H1 (cell line): ENCODE measurements around the gene PLPP4. TPM values are rescaled to one million over a fixed set of nuclear protein-coding genes. Genes with fewer than 3 reads are reported as not detected.

ENCODE experiments used
- CTCF ChIA-PET: fragments of 300-600 bp; sonication (Branson Sonifier 250); formaldehyde crosslinking; loops from one replicate; lab custom pipeline; 2021; ENCODE audit not compliant: partially characterized antibody; lab: Charles Lee
- POLR2A ChIA-PET: fragments of 300-600 bp; sonication (Branson Sonifier 250); formaldehyde crosslinking; loops from one replicate; lab custom pipeline; 2021; ENCODE audit warnings: inconsistent platforms; ENCODE audit not compliant: partially characterized antibody; lab: Charles Lee
- DNase-seq, 2 experiments: peaks; one replicate each; pipeline versions ENCODE4 v3.0.0 to v3.0.0-alpha.2; 2010 to 2022; ENCODE audit warnings: low spot score in 2 of 2, low read depth in 1 of 2, mixed read lengths in 1 of 2
- FAIRE-seq: peaks from 2 replicates; lab custom pipeline; 2011; peaks lifted over from hg19 to GRCh38; lab: Jason Lieb, UNC
- H2AFZ ChIP-seq: 2 replicates; pipeline ENCODE4 v1.8.1; 2012; ENCODE audit warnings: low read length, inconsistent platforms
- H2AK5ac ChIP-seq: 2 replicates; pipeline ENCODE4 v1.6.1; 2013; ENCODE audit warnings: low read depth, low read length
- H2BK120ac ChIP-seq: replicated peaks from 2 replicates; pipeline ENCODE3; 2013; ENCODE audit warnings: low read depth, low read length, inconsistent platforms
- H2BK12ac ChIP-seq: 2 replicates; pipeline ENCODE4 v1.6.1; 2013; ENCODE audit warnings: low read depth, low read length
- H2BK15ac ChIP-seq: 2 replicates; pipeline ENCODE4 v1.6.1; 2013; ENCODE audit warnings: low read length
- H2BK20ac ChIP-seq: 2 replicates; pipeline ENCODE4 v1.6.1; 2013; ENCODE audit warnings: low read length
- H2BK5ac ChIP-seq: 2 replicates; pipeline ENCODE4 v1.6.1; 2013; ENCODE audit warnings: low read depth, low read length
- H3K14ac ChIP-seq: 2 replicates; pipeline ENCODE4 v1.6.1; 2013; ENCODE audit warnings: inconsistent platforms; ENCODE audit not compliant: insufficient read length
- H3K18ac ChIP-seq: 2 replicates; pipeline ENCODE4 v1.6.1; 2013; ENCODE audit warnings: low read length; ENCODE audit errors: extremely low read depth
- H3K23ac ChIP-seq: 2 replicates; pipeline ENCODE4 v1.6.1; 2013; ENCODE audit warnings: inconsistent platforms; ENCODE audit not compliant: insufficient read length
- H3K23me2 ChIP-seq: 2 replicates; pipeline ENCODE4 v1.6.1; 2013; ENCODE audit warnings: low read depth, low read length
- H3K27ac ChIP-seq: 2 replicates; pipeline ENCODE4 v1.6.1; 2011; ENCODE audit warnings: low read depth, low read length, inconsistent platforms
- H3K27me3 ChIP-seq, 4 experiments: replicated peaks in 1 of 4; 1 replicate in 1 of 4; 2 replicates in 3 of 4; pipeline versions ENCODE4 v1.6.1 to v1.8.1; 2011 to 2013; ENCODE audit warnings: low read length in 3 of 4, mild to moderate bottlenecking in 3 of 4, inconsistent platforms in 2 of 4, mixed read lengths in 2 of 4, moderate library complexity in 1 of 4; ENCODE audit not compliant: control insufficient read depth in 3 of 4, insufficient read depth in 3 of 4; ENCODE audit errors: extremely low read depth in 1 of 4
- H3K36me3 ChIP-seq, 4 experiments: 2 replicates each; pipeline versions ENCODE4 v1.6.1 to v1.8.1; 2011 to 2013; ENCODE audit warnings: mild to moderate bottlenecking in 4 of 4, low read length in 3 of 4, moderate library complexity in 2 of 4, control low read depth in 1 of 4, inconsistent platforms in 1 of 4; ENCODE audit not compliant: insufficient read depth in 4 of 4, control insufficient read depth in 2 of 4
- H3K4ac ChIP-seq: replicated peaks from 2 replicates; pipeline ENCODE3; 2013; ENCODE audit warnings: low read length, low read depth, mixed read lengths, inconsistent platforms; ENCODE audit not compliant: insufficient read length
- H3K4me1 ChIP-seq, 4 experiments: replicated peaks in 1 of 4; 1 replicate in 1 of 4; 2 replicates in 3 of 4; pipeline versions ENCODE4 v1.6.1 to v1.8.1; 2011 to 2013; ENCODE audit warnings: low read length in 3 of 4, inconsistent platforms in 2 of 4, mixed read lengths in 1 of 4; ENCODE audit not compliant: insufficient read depth in 4 of 4, control insufficient read depth in 3 of 4
- H3K4me2 ChIP-seq, 2 experiments: 2 replicates each; pipeline versions ENCODE4 v1.6.1 to v1.8.1; 2011 to 2013; ENCODE audit warnings: low read depth in 2 of 2, low read length in 2 of 2, control low read depth in 1 of 2, inconsistent platforms in 1 of 2, mild to moderate bottlenecking in 1 of 2; ENCODE audit not compliant: insufficient read depth in 1 of 2
- H3K4me3 ChIP-seq, 4 experiments: fragments of 200-600, 300-600 bp in 1 of 4; sonication (generic), shearing (Covaris generic), sonication (Bioruptor Twin) in 1 of 4; 2 replicates each; pipeline versions ENCODE4 v1.5.1 to v1.8.1; 2011 to 2016; ENCODE audit warnings: low read length in 4 of 4, low read depth in 3 of 4, control low read depth in 2 of 4, inconsistent platforms in 2 of 4, mild to moderate bottlenecking in 2 of 4, mixed read lengths in 1 of 4, moderate library complexity in 1 of 4; ENCODE audit not compliant: insufficient read depth in 2 of 4; ENCODE audit errors: extremely low read depth in 1 of 4
- H3K56ac ChIP-seq: replicated peaks from 2 replicates; pipeline ENCODE3; 2013; ENCODE audit warnings: low read depth, mild to moderate bottlenecking, mixed read lengths, low read length, inconsistent platforms; ENCODE audit not compliant: insufficient read length
- H3K79me1 ChIP-seq: 2 replicates; pipeline ENCODE4 v1.6.1; 2013; ENCODE audit warnings: low read depth, low read length, control low read depth
- H3K79me2 ChIP-seq, 2 experiments: 2 replicates each; pipeline versions ENCODE4 v1.6.1 to v1.8.1; 2012 to 2013; ENCODE audit warnings: low read length in 2 of 2, mild to moderate bottlenecking in 2 of 2, inconsistent platforms in 1 of 2; ENCODE audit not compliant: insufficient read depth in 2 of 2, control insufficient read depth in 1 of 2
- H3K9ac ChIP-seq, 4 experiments: replicated peaks in 1 of 4; 1 replicate in 1 of 4; 2 replicates in 3 of 4; pipeline versions ENCODE4 v1.6.1 to v1.8.1; 2011 to 2013; ENCODE audit warnings: low read depth in 3 of 4, low read length in 3 of 4, control low read depth in 2 of 4, mild to moderate bottlenecking in 2 of 4, moderate library complexity in 2 of 4, inconsistent platforms in 1 of 4; ENCODE audit errors: extremely low read depth in 1 of 4
- H3K9me3 ChIP-seq, 2 experiments: 2 replicates each; pipeline versions ENCODE4 v1.6.1 to v1.8.1; 2012 to 2013; ENCODE audit warnings: mild to moderate bottlenecking in 2 of 2, moderate library complexity in 2 of 2, control low read depth in 1 of 2, inconsistent platforms in 1 of 2, low read depth in 1 of 2, low read length in 1 of 2, mixed read lengths in 1 of 2; ENCODE audit not compliant: insufficient read depth in 2 of 2
- H4K20me1 ChIP-seq, 2 experiments: replicated peaks in 1 of 2; 2 replicates each; pipeline versions ENCODE3 to v1.8.1; 2011 to 2013; ENCODE audit warnings: inconsistent platforms in 2 of 2, low read length in 2 of 2, mild to moderate bottlenecking in 1 of 2; ENCODE audit not compliant: insufficient read depth in 2 of 2, control insufficient read depth in 1 of 2
- H4K5ac ChIP-seq: 2 replicates; pipeline ENCODE4 v1.6.1; 2013; ENCODE audit warnings: low read length, low read depth, mixed read lengths, inconsistent platforms; ENCODE audit not compliant: insufficient read length
- H4K8ac ChIP-seq: 2 replicates; pipeline ENCODE4 v1.8.0; 2013; ENCODE audit warnings: mild to moderate bottlenecking, moderate library complexity, low read length, inconsistent platforms; ENCODE audit not compliant: insufficient read depth; ENCODE audit errors: extremely low read depth
- H4K91ac ChIP-seq: replicated peaks from 2 replicates; pipeline ENCODE3; 2013; ENCODE audit warnings: low read length, mixed read lengths, inconsistent platforms; ENCODE audit not compliant: insufficient read length
- CEBPB ChIP-seq: IDR thresholded peaks from 2 replicates; pipeline ENCODE4 v1.6.1; 2012; ENCODE audit warnings: low read depth, low read length
- HDAC2 ChIP-seq, 2 experiments: fragments of 300-600 bp in 1 of 2; sonication (generic) in 1 of 2; IDR thresholded peaks; 2 replicates each; pipeline ENCODE4 v1.6.1; 2011 to 2012; ENCODE audit warnings: low read depth in 2 of 2, low read length in 2 of 2, mild to moderate bottlenecking in 2 of 2, moderate library complexity in 2 of 2, borderline replicate concordance in 1 of 2, inconsistent platforms in 1 of 2
- MAFK ChIP-seq: IDR thresholded peaks from 2 replicates; pipeline ENCODE4 v1.6.1; 2012; ENCODE audit warnings: low read depth, mild to moderate bottlenecking, improper control_type of control experiment, low read length
- WGBS, 2 experiments: shearing (Covaris generic) in 1 of 2; methylation state at CpG; one replicate each; pipeline versions ENCODE4 v1.1.6 to v1.1.7; 2013 to 2015; ENCODE audit warnings: low lambda C conversion rate in 2 of 2, mixed read lengths in 2 of 2, inconsistent platforms in 1 of 2, low coverage in 1 of 2, missing lambda C conversion rate in 1 of 2; ENCODE audit not compliant: insufficient replicate concordance in 2 of 2, insufficient coverage in 1 of 2, insufficient read length in 1 of 2; ENCODE audit errors: extremely low coverage in 1 of 2, missing lambda C conversion rate in 1 of 2; 5-methylcytosine and 5-hydroxymethylcytosine counted together
- polyA plus RNA-seq, 7 experiments: library from polyadenylated mRNA; depleted of rRNA in 3 of 7; stranded (reverse) in 5 of 7; unstranded in 2 of 7; fragments of >200 nt in 5 of 7; fragments of 200-250 nt in 2 of 7; gene quantifications; 1 replicate in 5 of 7; 2 replicates in 1 of 7; 4 replicates in 1 of 7; pipeline versions ENCODE4 v1.2.1 to v1.2.3, GENCODE V29; 2011 to 2013; ENCODE audit warnings: missing spikeins in 2 of 7, mixed read lengths in 2 of 7
- total RNA-seq: library from RNA; stranded (reverse); fragmentation: NEBNext Ultra II Directional; extraction: Animal tissue kit (Norgen Biotek cat#: 25700); gene quantifications from 2 replicates; pipeline ENCODE4 v1.2.1, GENCODE V29; 2021
- TF ChIP-seq, protein P1 (sequence below), 3 experiments: IDR thresholded peaks; 1 replicate in 2 of 3; 2 replicates in 1 of 3; pipeline versions ENCODE4 v1.5.1 to v1.6.1; 2011; ENCODE audit warnings: low read length in 3 of 3, mild to moderate bottlenecking in 3 of 3, inconsistent platforms in 2 of 3, low read depth in 1 of 3, moderate library complexity in 1 of 3; ENCODE audit not compliant: insufficient read depth in 1 of 3; ENCODE audit errors: control extremely low read depth in 1 of 3
- TF ChIP-seq, protein P2 (sequence below): IDR thresholded peaks from 2 replicates; pipeline ENCODE4 v1.6.1; 2012; ENCODE audit warnings: inconsistent platforms

Gene PLPP4
- total and polyA plus RNA-seq, 2 of the 8 experiments (the other 6 are each of a cell fraction or from before 2014, with no cell fraction given): 0.30 TPM; not detected in 1

DNA sequence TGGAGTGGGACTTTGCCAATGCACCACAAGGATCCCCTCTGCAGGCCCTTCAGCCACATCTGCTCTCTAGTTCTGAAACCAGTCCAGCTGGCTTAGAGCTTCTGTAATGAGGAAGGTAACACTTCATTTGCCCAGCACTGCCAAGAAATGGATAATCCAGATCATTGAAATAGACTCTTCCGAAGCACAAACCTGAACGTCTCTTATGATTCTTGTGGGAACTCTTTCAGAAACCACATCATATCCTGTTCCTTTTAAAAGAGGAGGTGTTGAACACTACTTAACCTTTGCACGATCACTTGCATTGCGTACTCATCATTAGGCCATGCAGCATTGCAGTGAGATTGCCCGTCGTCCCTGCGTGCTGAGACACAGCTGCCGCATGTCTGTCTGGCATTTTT lies 25.8 kb upstream of the PLPP4 start:
- Histone ChIP-seq H3K79me2 (no peaks in the 10 kb centered on the region), H3K9me3 (no peaks in the 10 kb centered on the region), H4K8ac (no peak overlapping the region), H3K4me1 (no peaks in the 10 kb centered on the region), H3K56ac (no peak overlapping the region), H4K91ac (no peak overlapping the region), H2BK12ac (no peak overlapping the region), H2BK120ac (no peak overlapping the region), H3K18ac (no peak overlapping the region), H3K4me2 (no peak overlapping the region), H3K27ac (no peak overlapping the region), H2BK5ac (no peak overlapping the region), H3K36me3 (no peaks in the 10 kb centered on the region), H2BK20ac (no peak overlapping the region), H2AFZ (0 out of 2 replicates have a peak overlapping the region, but pooled peaks have one; percentile 27), H3K9ac (no peak overlapping the region), H2AK5ac (no peak overlapping the region), H3K79me1 (no peaks in the 10 kb centered on the region), H3K4me3 (no peak overlapping the region), H4K5ac (no peak overlapping the region), H3K4ac (no peak overlapping the region), H4K20me1 (no peaks in the 10 kb centered on the region), H3K23me2 (no peaks in the 10 kb centered on the region), H3K27me3 (no peaks in the 10 kb centered on the region), H3K23ac (no peak overlapping the region), H2BK15ac (no peak overlapping the region), H3K14ac (no peak overlapping the region)
- POLR2A ChIA-PET: no interaction called here
- no peak for DNase-seq
- WGBS, 2 experiments: 98% methylated on average over 8 of the region's 8 CpGs; no CpG with 5 or more reads in 1 of the 2 experiments
- TF ChIP-seq HDAC2 (IDR thresholded peaks at IDR 0.05; ENCODE audit: borderline replicate concordance in 1 of 2, low read depth in 2 of 2, low read length in 2 of 2) (no peak), CEBPB (no peak), MAFK (no peak)
- TF ChIP-seq, protein P1, sequence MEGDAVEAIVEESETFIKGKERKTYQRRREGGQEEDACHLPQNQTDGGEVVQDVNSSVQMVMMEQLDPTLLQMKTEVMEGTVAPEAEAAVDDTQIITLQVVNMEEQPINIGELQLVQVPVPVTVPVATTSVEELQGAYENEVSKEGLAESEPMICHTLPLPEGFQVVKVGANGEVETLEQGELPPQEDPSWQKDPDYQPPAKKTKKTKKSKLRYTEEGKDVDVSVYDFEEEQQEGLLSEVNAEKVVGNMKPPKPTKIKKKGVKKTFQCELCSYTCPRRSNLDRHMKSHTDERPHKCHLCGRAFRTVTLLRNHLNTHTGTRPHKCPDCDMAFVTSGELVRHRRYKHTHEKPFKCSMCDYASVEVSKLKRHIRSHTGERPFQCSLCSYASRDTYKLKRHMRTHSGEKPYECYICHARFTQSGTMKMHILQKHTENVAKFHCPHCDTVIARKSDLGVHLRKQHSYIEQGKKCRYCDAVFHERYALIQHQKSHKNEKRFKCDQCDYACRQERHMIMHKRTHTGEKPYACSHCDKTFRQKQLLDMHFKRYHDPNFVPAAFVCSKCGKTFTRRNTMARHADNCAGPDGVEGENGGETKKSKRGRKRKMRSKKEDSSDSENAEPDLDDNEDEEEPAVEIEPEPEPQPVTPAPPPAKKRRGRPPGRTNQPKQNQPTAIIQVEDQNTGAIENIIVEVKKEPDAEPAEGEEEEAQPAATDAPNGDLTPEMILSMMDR (IDR thresholded peaks at IDR 0.05; ENCODE audit: control extremely low read depth in 1 of 3, insufficient read depth in 1 of 3, low read depth in 1 of 3, low read length in 3 of 3): no peak
- TF ChIP-seq, protein P2, sequence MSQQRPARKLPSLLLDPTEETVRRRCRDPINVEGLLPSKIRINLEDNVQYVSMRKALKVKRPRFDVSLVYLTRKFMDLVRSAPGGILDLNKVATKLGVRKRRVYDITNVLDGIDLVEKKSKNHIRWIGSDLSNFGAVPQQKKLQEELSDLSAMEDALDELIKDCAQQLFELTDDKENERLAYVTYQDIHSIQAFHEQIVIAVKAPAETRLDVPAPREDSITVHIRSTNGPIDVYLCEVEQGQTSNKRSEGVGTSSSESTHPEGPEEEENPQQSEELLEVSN: no peak
- no peak for FAIRE-seq
- CTCF ChIA-PET: interaction anchor here (1.4 to 2.1 kb wide), 2 partner anchors 8 to 169 kb away, joined by 3 to 13 read pairs; no protein-coding TSS in a partner anchor
